HCT116 (cell line): ENCODE results near the gene SDK1. TPM values are rescaled to one million over a fixed set of nuclear protein-coding genes. Genes with fewer than 3 reads are reported as not detected.

ENCODE experiments used
- ATAC-seq: fragments of 200-7000 bp; cut with Tn5 transposase; 2 replicates; pipeline ENCODE4 v1.9.1; 2020; ENCODE audit warnings: mild to moderate bottlenecking, moderate library complexity
- BruUV-seq: library from RNA; stranded (reverse); fragments of 400-500 nt; replicated peaks from 2 replicates; lab custom pipeline; 2021; lab: Mats Ljungman, UMichigan
- CTCF ChIA-PET: fragments of 300-600 bp; sonication (Branson Sonifier 250); formaldehyde crosslinking; loops from one replicate; lab custom pipeline; 2021; ENCODE audit warnings: antibody characterized with exemption; lab: Charles Lee
- POLR2A ChIA-PET: fragments of 300-600, 350-600 bp; sonication (Branson Sonifier 250); formaldehyde crosslinking; loops from one replicate; lab custom pipeline; 2021; ENCODE audit warnings: antibody characterized with exemption; lab: Charles Lee
- RAD21 ChIA-PET, 2 experiments: fragments of 300-600 bp; sonication (Branson Sonifier 250); formaldehyde crosslinking; loops; one replicate each; lab custom pipeline; 2023; ENCODE audit warnings: low total read pairs in 2 of 2; ENCODE audit not compliant: uncharacterized antibody in 2 of 2, unreplicated experiment in 2 of 2, low non-redundant PET in 1 of 2; lab: Charles Lee
- DNase-seq: peaks from one replicate; pipeline ENCODE4 v3.0.0-alpha.2; 2010; ENCODE audit warnings: low read depth, low spot score
- H2AFZ ChIP-seq: fragments of 200-600 bp; shearing (Covaris generic), sonication (generic); 2 replicates; pipeline ENCODE4 v1.6.1; 2017; ENCODE audit warnings: low read depth, mixed run types, mixed read lengths, antibody characterized with exemption, low read length; ENCODE audit not compliant: poor library complexity, severe bottlenecking
- H3K27ac ChIP-seq: 2 replicates; pipeline ENCODE4 v1.5.1; 2012; ENCODE audit warnings: low read depth, low read length
- H3K27me3 ChIP-seq: fragments of 200-600 bp; sonication (generic); 2 replicates; pipeline ENCODE4 v1.6.1; 2016; ENCODE audit warnings: mixed run types, low read length, mixed read lengths; ENCODE audit not compliant: insufficient read depth
- H3K36me3 ChIP-seq, 2 experiments: fragments of 200-500 bp in 1 of 2; fragments of 200-600 bp in 1 of 2; sonication (Bioruptor generic) in 1 of 2; sonication (generic) in 1 of 2; 2 replicates each; pipeline versions ENCODE4 v1.5.1 to v1.6.1; 2014 to 2016; ENCODE audit warnings: low read length in 2 of 2, inconsistent platforms in 1 of 2, mixed read lengths in 1 of 2, mixed run types in 1 of 2; ENCODE audit not compliant: insufficient read depth in 2 of 2, control insufficient read depth in 1 of 2
- H3K4me1 ChIP-seq, 2 experiments: fragments of 200-600 bp in 1 of 2; sonication (generic) in 1 of 2; 2 replicates each; pipeline versions ENCODE4 v1.5.1 to v1.6.1; 2012 to 2017; ENCODE audit warnings: low read length in 2 of 2, inconsistent platforms in 1 of 2, mild to moderate bottlenecking in 1 of 2, mixed read lengths in 1 of 2, mixed run types in 1 of 2, moderate library complexity in 1 of 2; ENCODE audit not compliant: insufficient read depth in 2 of 2, control insufficient read depth in 1 of 2
- H3K4me2 ChIP-seq: fragments of 200-600 bp; sonication (generic); 2 replicates; pipeline ENCODE4 v1.6.1; 2017; ENCODE audit warnings: mixed run types, low read length, mixed read lengths
- H3K4me3 ChIP-seq, 2 experiments: fragments of 200-600 bp in 1 of 2; sonication (generic) in 1 of 2; replicated peaks in 1 of 2; 2 replicates each; pipeline ENCODE4 v1.5.1; 2011 to 2016; ENCODE audit warnings: low read length in 2 of 2, control low read depth in 1 of 2, low read depth in 1 of 2, mild to moderate bottlenecking in 1 of 2, mixed read lengths in 1 of 2, mixed run types in 1 of 2
- H3K79me2 ChIP-seq: fragments of 200-600 bp; sonication (generic); 2 replicates; pipeline ENCODE4 v1.6.1; 2017; ENCODE audit warnings: mild to moderate bottlenecking, mixed run types, low read length, moderate library complexity, mixed read lengths; ENCODE audit not compliant: insufficient read depth
- H3K9ac ChIP-seq: fragments of 200-600 bp; sonication (generic); 2 replicates; pipeline ENCODE4 v1.6.1; 2016; ENCODE audit warnings: low read length, mixed read lengths
- H3K9me2 ChIP-seq: fragments of 200-600 bp; sonication (generic), shearing (Covaris generic); 2 replicates; pipeline ENCODE4 v1.6.1; 2017; ENCODE audit warnings: mixed run types, mild to moderate bottlenecking, moderate library complexity; ENCODE audit not compliant: insufficient read depth
- H3K9me3 ChIP-seq, 2 experiments: fragments of 200-500 bp in 1 of 2; fragments of 200-600 bp in 1 of 2; sonication (Bioruptor generic) in 1 of 2; sonication (generic) in 1 of 2; 2 replicates each; pipeline ENCODE4 v1.6.1; 2014 to 2017; ENCODE audit warnings: low read length in 2 of 2, mixed read lengths in 2 of 2, inconsistent platforms in 1 of 2, low read depth in 1 of 2, mild to moderate bottlenecking in 1 of 2, mixed run types in 1 of 2, moderate library complexity in 1 of 2; ENCODE audit not compliant: control insufficient read depth in 1 of 2, insufficient read depth in 1 of 2
- H4K20me1 ChIP-seq: fragments of 200-600 bp; sonication (generic), shearing (Covaris generic); 2 replicates; pipeline ENCODE4 v1.6.1; 2017; ENCODE audit warnings: mixed run types, mild to moderate bottlenecking, moderate library complexity; ENCODE audit not compliant: insufficient read depth
- EGR1 ChIP-seq: IDR thresholded peaks from 2 replicates; pipeline ENCODE4 v1.6.1; 2012; ENCODE audit warnings: low read depth
- ELF1 ChIP-seq: IDR thresholded peaks from 2 replicates; pipeline ENCODE4 v1.6.1; 2012; ENCODE audit warnings: low read depth, borderline replicate concordance
- EZH2 ChIP-seq: fragments of 200-600 bp; sonication (generic); IDR thresholded peaks from 2 replicates; pipeline ENCODE4 v1.6.1; 2017; ENCODE audit warnings: antibody characterized with exemption, mixed run types
- EZH2phosphoT487 ChIP-seq: fragments of 200-600 bp; IDR thresholded peaks from 2 replicates; pipeline ENCODE4 v1.6.1; 2018; ENCODE audit warnings: antibody characterized with exemption, borderline replicate concordance
- JUND ChIP-seq: IDR thresholded peaks from 2 replicates; pipeline ENCODE4 v1.6.1; 2012
- POLR2AphosphoS5 ChIP-seq: IDR thresholded peaks from 2 replicates; pipeline ENCODE4 v1.6.1; 2011; ENCODE audit warnings: mild to moderate bottlenecking, low read depth, low read length, moderate library complexity
- RAD21 ChIP-seq: IDR thresholded peaks from 2 replicates; pipeline ENCODE4 v1.6.1; 2012; ENCODE audit warnings: low read depth, mild to moderate bottlenecking
- SP1 ChIP-seq: IDR thresholded peaks from 2 replicates; pipeline ENCODE4 v1.6.1; 2012; ENCODE audit warnings: low read depth
- SRF ChIP-seq: IDR thresholded peaks from 2 replicates; pipeline ENCODE4 v1.6.1; 2012; ENCODE audit warnings: low read depth
- TCF7L2 ChIP-seq: IDR thresholded peaks from 2 replicates; pipeline ENCODE4 v1.7.0; 2011; ENCODE audit warnings: borderline replicate concordance, inconsistent platforms; ENCODE audit not compliant: insufficient read depth, insufficient read length; ENCODE audit errors: extremely low read depth
- ZFX ChIP-seq: fragments of 450-650 bp; IDR thresholded peaks from 2 replicates; pipeline ENCODE4 v1.6.1; 2017
- intact Hi-C: fragments of 100-400 bp; cut with micrococcal nuclease; formaldehyde crosslinking; loops from 2 replicates; pipeline ENCODE4 v1.10.0; 2022
- total RNA-seq: library from RNA; stranded (reverse); gene quantifications from one replicate; pipeline ENCODE4 v1.2.1, GENCODE V29; 2021; ENCODE audit not compliant: unreplicated experiment
- TF ChIP-seq, protein P1 (sequence below): IDR thresholded peaks from 2 replicates; pipeline ENCODE4 v1.6.1; 2012; ENCODE audit warnings: low read depth

SDK1 gene
- total RNA-seq, 1 experiment from 2014 or later = 0.05 TPM

DNA sequence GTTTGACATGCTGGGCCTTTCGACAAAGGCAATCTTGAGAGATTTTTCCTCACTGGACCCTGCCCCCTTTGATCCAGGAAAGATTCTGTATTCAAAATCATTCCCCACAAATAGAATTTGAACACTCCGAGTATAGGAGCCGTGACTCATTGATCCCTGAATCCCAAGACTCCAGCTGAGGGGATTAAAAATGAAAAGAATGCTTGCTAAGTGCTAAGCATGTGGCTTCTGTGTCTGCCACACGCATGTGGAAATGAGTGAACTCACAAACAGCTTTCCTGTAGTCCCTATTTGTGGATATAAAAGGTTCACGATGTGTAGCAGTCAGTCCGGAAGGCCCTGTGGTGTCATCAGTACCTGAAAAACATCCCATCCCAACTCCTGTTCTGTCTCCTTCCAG lies 674.3 kb downstream of the SDK1 start (continued):
- TF ChIP-seq, protein P1, sequence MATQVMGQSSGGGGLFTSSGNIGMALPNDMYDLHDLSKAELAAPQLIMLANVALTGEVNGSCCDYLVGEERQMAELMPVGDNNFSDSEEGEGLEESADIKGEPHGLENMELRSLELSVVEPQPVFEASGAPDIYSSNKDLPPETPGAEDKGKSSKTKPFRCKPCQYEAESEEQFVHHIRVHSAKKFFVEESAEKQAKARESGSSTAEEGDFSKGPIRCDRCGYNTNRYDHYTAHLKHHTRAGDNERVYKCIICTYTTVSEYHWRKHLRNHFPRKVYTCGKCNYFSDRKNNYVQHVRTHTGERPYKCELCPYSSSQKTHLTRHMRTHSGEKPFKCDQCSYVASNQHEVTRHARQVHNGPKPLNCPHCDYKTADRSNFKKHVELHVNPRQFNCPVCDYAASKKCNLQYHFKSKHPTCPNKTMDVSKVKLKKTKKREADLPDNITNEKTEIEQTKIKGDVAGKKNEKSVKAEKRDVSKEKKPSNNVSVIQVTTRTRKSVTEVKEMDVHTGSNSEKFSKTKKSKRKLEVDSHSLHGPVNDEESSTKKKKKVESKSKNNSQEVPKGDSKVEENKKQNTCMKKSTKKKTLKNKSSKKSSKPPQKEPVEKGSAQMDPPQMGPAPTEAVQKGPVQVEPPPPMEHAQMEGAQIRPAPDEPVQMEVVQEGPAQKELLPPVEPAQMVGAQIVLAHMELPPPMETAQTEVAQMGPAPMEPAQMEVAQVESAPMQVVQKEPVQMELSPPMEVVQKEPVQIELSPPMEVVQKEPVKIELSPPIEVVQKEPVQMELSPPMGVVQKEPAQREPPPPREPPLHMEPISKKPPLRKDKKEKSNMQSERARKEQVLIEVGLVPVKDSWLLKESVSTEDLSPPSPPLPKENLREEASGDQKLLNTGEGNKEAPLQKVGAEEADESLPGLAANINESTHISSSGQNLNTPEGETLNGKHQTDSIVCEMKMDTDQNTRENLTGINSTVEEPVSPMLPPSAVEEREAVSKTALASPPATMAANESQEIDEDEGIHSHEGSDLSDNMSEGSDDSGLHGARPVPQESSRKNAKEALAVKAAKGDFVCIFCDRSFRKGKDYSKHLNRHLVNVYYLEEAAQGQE = no peak
- TF ChIP-seq RAD21 = no peak
- TF ChIP-seq SRF = no peak
- TF ChIP-seq JUND = no peak
- TF ChIP-seq ZFX = no peak
- TF ChIP-seq, all 23 proteins: peak for 0

GRCh38 chr7:3977391-3977790 lies 676.3 kb downstream of the SDK1 start:
- no peak overlapping the region for H2AFZ ChIP-seq
- no peak overlapping the region for H3K4me2 ChIP-seq
- no peaks in the 10 kb centered on the region for H3K9me3 ChIP-seq
- RAD21 ChIA-PET = no interaction called here
- no peaks in the 10 kb centered on the region for H4K20me1 ChIP-seq
- no peaks in the 10 kb centered on the region for H3K79me2 ChIP-seq
- ATAC-seq (no peak), DNase-seq (no peak)
- H3K27ac ChIP-seq = no peak overlapping the region
- no peaks in the 10 kb centered on the region for H3K27me3 ChIP-seq
- H3K4me1 ChIP-seq = no peaks in the 10 kb centered on the region
- TF ChIP-seq TCF7L2 (no peak), ELF1 (no peak), SRF (no peak), ZFX (no peak), EZH2phosphoT487 (no peak), SP1 (no peak), EGR1 (no peak), POLR2AphosphoS5 (no peak), EZH2 (no peak)
- TF ChIP-seq, protein P1 = no peak
- H3K36me3 ChIP-seq = no peaks in the 10 kb centered on the region
- intact Hi-C loops = no loop called here
- no TSS peak for BruUV-seq
- no peaks in the 10 kb centered on the region for H3K9me2 ChIP-seq
- POLR2A ChIA-PET = no interaction called here
- CTCF ChIA-PET = no interaction called here
- H3K4me3 ChIP-seq = no peak overlapping the region
- H3K9ac ChIP-seq = no peak overlapping the region
